Middle frontal gyrus (tissue), 1 donor: Measurements from ENCODE around the gene WLS.

Experiments
- DNase-seq: peaks from one replicate; pipeline ENCODE4 v3.0.0-alpha.2; 2015; ENCODE audit warnings: low spot score; ENCODE audit errors: extremely low spot score

WLS gene

GRCh38 chr1:68103011-68103545 lies 129.2 kb downstream of the WLS start:
- DNase-seq: no peak

GRCh38 chr1:68101829-68102228 lies 130.5 kb downstream of the WLS start:
- DNase-seq: no peak

GRCh38 chr1:68100571-68100970 lies 131.8 kb downstream of the WLS start:
- DNase-seq: no peak

- DNase-seq: no peak
Measured at GRCh38 chr1:68093737-68094136, 138.6 kb downstream of the WLS start.

DNA sequence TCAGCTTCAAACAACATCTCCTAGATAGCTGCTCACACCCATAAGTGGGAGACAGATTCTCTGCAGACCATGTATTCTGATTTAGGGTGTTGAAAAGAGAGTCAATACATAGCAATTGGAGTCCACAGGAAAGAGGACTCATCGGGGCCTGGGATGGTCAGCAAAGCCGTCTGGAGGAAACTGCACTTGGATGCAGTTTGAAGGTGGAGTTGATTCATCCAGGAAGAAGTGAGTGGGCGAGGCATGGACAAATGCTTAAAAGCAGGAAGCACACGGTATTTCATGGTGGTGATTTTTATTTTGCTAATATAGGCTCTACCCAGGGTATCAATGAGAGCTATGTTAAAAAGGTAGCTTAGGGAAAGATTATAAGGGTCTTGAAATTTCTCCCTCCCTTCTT lies 145.1 kb downstream of the WLS start:
- no peak for DNase-seq

- DNase-seq: no peak
Measured at GRCh38 chr1:68085752-68086151, 146.6 kb downstream of the WLS start.

DNA sequence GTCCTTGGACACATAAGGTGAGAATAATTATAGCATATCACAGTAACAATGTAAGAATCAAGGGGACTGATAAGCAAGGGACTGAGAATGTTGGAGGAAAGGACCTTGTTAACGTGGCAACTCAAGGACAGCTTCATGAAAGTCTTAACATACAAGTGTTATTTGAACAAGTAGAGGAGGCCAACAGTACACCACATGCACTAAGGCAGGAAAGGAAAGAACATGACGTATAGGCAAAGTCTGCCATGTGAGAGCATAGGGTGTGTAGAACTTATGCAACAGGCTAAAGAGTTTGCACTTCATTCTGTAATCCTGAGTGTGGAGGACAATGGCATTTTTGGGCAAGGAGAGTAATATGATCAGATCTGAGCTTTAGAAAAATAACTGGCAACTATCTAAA lies 148.6 kb downstream of the WLS start:
- no peak for DNase-seq

DNA sequence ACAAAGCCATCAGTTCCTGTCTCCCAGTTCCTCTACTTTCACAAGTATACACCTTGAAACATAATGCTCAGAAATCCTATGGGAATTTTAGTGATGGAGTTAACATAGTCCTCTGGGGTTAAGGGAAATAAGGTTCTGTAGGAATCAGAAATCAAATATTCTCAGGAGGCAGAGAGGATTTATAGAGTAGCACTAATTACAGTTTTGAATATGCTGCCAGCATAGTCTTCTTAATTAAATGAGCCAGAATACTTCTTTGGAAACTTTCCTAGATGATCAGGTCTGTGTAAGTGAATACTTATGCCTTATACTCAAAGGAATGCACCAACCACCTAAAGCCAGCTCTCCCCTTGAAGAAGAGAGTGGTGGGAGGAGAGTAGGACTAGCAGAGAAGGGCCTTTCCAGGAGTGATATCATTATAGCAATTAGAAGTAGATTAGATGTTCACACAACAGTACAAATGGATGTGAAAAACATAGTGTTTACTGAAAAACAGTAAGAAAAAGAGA lies 150.5 kb downstream of the WLS start:
- DNase-seq: no peak

GRCh38 chr1:68078647-68079046 lies 153.7 kb downstream of the WLS start:
- no peak for DNase-seq
